Spleen (tissue), 7 donors: ENCODE data around the gene FANCL.

Experiments used
- CTCF ChIP-seq, 11 experiments: fragments of 200-600 bp in 7 of 11; fragments of 450-650 bp in 4 of 11; sonication (generic) in 4 of 11; IDR thresholded peaks in 8 of 11; conservative IDR thresholded peaks in 3 of 11; 1 replicate in 7 of 11; 2 replicates in 4 of 11; pipeline versions ENCODE4 v1.4.0 to v1.8.0; 2016 to 2021; ENCODE audit warnings: antibody characterized with exemption in 11 of 11, inconsistent platforms in 4 of 11, mild to moderate bottlenecking in 1 of 11
- POLR2AphosphoS5 ChIP-seq, 3 donors: sonication (generic); formaldehyde crosslinking; IDR thresholded peaks; one replicate each; pipeline ENCODE4 v1.5.1; 2017; ENCODE audit warnings: antibody characterized with exemption in 3 of 3
- donor health status: DM: no; HTN: no; CAD: no; lungs with moderate emphysema.
- donor health status: DM: no; HTN: no; CAD: no.
- donor health status: DM: no; HTN: no; CAD: no.

GRCh38 chr2:58180635-58181034 is 60.5 kb downstream of the FANCL start:
- no peak for TF ChIP-seq CTCF (IDR thresholded peaks at IDR 0.05 in 8 of 11, conservative IDR thresholded peaks at IDR 0.05 in 3 of 11)
- TF ChIP-seq POLR2AphosphoS5 (IDR thresholded peaks at IDR 0.05), result no peak
